Stimulated activated CD8-positive, alpha-beta memory T cell treated with anti-CD3 and anti-CD28 coated beads, Interleukin-15, amount 100 ng/mL, for 4 hours (primary cell): Measurements from ENCODE around the gene GNG4.
"Not testable (repeated sequence)": the region's sequence is repeated elsewhere in the genome, so short reads cannot be mapped to it uniquely, and the experiment has no call there.

Experiments
- DNase-seq, 2 donors: peaks; one replicate each; pipeline ENCODE4 v3.0.0-alpha.2; 2020; ENCODE audit warnings: low read depth in 2 of 2

Gene GNG4

DNA sequence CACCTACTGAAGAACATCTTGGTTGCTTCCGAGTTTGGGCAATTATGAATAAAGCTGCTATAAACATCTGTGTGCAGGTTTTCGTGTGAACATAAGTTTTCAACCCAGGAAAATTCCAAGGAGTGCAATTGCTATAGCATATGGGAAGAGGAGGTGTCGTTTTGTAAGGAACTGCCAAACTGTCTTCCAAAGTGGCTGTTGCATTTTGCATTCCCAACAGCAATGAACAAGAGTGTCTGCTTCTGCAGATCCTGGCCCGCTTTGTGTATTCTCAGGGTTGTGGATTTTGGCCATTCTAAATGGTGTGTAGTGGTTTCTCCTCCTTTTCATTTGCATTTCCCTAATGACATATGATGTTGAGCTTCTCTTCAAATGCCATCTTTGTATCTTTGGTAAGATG is 23.8 kb downstream of the GNG4 start:
- no peak for DNase-seq

DNA sequence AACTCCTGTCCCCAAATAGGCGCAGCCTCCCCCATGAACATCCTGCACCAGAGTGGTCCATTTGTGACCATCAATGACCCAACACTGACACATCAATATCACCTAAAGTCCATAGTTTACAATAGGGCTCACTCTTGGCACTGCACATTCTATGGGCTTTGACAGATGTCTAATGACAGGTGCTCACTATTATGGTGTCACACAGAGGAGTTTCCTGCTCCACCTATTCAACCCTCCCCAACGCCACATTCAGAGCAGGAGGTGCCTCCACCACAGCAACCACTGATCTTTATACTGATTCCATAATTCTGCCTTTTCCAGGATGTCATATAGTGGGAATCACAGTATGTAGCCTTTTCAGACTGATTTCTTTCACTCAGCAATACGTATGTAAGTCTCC is 24.2 kb downstream of the GNG4 start:
- no peak for DNase-seq

DNA sequence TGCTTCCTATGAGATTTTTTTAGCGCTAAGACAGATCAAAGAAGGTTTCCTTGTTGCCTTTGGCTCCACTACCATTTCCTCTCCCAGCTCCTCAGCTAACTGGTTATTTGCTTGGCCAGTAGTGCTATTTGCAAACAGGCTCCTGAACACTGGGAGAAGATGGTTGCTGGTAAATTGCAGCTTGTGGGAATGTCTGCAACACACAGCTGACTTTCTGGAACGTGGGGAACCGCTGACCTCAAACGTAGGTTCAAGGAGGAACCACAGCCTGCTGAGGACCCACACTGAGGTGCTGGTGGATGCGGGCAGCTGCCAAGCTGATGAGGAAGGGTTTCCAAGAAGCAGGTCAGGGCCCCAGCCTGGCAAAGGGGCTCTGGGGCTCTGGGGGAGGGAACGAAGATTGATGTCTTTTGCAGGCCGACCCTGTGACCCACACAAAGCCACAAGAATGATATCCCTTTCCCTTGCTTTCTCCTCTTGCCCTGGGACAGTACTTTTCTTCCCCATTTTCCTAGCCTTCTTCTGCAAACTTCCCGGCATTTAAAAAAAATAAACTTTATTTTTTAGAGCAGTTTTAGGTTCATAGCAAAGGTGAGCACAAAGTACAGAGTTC is 24.8 kb downstream of the GNG4 start:
- no peak for DNase-seq

DNA sequence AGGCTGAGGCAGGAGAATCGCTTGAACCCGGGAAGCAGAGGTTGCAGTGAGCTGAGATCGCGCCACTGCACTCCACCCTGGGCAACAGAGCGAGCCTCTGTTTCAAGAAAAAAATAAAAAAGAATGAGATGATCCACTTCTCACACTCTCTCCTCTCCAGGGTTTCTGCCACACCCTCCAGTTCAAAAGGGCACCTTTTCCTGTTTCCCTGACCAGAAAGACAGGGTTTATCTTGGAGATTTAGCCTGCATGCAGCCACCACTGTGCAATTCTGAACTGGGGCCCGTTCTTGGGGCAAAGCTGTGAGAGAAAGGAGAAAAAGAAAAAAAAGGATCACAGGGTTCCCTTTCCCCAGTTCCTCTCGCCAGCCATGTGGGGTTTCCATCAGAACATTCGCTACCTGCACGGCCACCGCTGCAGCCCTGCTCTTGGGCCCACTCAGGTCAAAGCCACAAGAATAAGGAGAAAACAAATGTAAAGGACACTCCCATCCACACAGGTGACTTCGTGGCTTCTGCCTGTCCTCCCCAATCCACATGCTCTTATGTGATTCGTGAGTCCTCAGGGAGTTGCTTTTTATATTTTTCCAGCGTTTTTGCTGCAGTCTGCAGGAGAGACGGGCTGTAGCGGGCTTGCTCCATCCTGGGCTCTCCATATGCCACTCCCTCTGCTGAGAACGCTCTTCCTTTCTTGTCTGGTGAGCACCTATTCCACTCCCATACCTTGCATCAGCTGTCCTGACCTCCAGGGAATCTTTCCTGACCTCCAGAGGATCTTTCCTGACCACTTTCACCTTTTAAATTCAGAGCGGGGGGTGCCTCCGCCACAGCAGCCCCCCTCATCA is 26.4 kb downstream of the GNG4 start:
- DNase-seq: no peak

DNA sequence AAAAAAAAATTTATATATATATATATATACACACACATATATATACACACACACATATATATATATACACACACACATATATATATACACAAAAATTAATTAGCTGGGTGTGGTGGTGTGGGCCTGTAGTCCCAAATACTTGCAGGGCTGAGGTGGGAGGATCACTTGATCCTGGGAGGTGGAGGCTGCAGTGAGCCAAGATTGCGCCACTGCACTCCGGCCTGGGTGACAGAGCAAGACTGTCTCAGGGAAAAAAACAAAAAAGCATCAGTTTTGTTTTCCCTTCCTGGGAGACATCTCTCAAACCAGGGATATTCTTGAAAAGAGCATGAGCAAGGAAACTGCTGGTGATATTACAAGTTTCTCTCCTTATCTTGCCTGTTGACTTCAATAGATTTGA is 30.4 kb downstream of the GNG4 start:
- DNase-seq: not testable (repeated sequence)

DNA sequence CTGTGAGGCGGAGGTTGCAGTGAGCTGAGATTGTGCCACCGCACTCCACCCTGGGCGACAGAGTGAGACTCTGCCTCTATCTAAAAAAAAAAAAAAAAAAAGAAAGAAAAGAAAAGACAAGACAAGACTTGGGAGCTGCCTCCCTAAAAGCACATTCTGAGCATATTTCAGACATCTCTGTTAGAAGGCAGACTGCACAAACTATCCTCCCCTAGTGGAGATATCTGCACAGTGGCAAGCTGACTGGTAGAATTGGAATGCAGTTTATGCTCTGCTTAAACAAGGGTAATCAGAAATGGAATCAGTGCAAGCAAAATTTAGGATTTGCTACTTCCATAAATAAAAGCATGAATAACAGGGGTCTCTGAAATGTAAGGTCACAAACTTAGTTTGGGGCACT is 31.8 kb downstream of the GNG4 start:
- no peak for DNase-seq

DNA sequence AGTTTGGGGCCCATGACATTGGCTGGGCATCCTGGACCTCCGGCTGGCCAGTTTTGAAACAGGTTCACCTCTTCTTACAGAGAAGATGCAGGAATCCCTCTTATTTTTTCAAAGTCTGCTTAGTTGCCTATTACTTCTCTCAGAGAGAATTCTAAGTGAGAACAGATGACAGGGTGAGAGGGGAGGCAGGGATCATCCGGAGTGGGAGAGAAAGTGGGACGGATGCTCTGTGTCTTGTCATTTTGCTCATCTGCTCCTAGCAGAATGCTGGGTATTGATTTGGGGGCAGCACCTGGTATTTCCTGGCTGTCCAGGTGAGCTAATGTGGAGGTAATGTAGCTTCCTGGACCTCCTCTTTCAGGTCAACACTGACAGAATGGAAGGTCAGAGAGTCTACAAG is 32.4 kb downstream of the GNG4 start:
- DNase-seq: no peak

DNA sequence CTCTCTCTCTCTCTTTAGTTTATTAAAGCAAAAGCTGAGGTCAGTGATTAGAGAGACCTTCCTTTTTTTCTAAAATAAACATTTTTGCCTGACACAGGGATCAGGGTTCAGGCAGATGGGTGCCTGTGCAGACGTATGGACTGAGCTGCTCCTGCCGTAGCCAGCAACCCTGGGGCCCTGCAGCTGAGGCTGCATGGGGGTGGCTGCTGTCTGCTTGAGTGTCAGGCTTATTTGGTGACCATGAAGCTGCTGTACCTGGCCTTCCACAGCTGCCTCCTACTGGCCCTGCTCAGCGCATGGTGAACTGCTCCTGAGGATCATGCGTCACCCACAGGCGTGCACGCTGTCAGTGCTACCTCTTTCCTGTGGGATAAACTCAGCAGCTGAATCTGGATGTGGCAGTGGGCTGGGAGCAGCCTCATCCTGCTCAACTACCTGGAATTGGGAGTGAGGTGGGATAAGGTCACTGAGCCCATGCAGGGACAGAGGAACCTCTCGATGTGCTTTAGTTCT is 35.1 kb downstream of the GNG4 start:
- DNase-seq: no peak

DNA sequence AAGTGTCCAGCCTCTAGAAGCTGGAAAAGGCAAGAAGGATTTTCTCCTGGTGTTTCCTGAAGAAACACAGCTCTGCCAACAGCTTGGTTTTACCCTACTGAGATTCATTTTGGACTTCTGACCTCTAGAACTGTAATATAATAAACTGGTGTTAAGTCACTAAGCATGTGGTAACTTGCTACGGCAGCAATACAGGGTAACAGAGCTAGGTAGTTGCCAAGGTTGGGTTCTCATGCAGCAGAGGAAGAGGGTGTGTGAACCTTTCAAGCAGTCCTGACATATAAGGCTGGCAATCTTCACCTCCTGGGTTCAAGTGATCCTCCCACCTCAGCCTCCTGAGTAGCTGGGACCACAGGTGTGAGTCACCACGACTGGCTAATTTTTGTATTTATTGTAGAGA is 36.0 kb downstream of the GNG4 start:
- DNase-seq: no peak

DNA sequence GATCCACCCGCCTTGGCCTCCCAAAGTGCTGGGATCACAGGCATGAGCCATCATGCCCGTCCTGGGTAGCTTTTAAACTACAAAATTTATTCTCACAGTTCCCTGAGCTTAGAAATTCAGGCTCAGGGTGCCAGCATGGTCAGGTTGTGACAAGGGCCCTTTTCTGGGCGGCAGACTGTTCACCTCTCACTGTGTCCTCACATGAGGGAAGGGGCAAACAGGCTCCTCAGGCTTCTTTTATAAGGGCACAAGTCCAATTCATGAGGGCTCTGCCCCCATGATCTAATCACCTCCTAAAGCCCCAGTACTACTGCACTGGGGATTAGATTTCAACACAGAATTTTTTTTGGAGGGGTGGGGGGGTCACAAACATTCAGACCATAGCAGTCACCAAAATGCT is 36.8 kb downstream of the GNG4 start:
- DNase-seq: no peak

DNA sequence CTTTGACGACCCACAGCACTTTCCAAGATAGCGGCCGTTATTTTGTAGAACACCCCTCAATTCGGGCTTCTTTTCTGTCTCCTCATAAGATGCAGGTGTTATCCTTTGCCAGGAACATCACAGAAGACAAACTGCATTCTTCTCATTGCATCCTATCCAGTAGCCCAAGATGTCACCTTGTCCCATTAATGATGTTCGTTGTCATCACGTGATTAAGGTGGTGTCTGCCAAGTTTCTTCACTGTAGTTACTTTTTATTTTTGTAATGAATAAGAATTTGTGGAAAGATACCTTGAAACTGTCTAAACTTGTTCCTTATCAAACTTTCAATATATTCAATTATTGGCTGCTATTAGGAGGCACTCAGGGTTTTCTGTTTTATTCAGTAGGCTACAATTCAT is 39.4 kb downstream of the GNG4 start:
- no peak for DNase-seq

DNA sequence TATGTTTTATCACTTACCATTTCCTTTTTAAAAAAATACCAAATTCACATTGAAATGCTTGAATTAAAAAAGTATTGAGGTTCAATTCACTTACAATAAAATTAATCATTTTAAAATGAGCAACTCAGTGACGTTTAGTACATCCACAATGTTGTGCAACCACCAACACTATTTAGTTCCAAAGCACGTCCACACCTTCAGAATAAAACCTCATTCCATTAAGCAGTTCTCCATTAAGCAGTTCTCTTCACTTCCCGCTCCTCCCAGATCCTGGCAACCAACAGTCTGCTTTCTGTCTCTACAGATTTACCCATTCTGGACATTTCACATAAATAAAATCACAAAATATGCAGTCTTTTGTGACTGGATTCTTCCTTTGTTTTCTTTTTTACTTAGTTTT is 41.3 kb downstream of the GNG4 start:
- DNase-seq: no peak

DNA sequence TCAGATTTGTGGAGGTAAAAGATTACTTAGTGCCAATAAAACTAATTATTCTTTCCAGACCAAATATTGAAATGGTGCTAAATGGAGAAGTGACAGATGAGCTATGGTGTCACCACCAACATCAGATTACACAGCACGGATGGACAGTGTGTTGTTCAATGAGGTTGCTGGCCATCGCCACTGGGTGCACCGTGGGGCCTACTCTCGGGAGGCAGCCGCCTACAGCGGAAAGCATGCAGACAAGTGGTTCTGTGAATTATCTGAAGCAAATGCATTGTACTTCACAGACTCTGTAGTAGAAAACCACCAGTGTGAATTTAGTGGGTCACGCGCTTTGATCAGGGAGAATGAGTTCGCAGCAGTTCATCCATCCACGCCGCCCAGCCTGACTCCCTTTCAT is 42.3 kb downstream of the GNG4 start:
- DNase-seq: no peak

DNA sequence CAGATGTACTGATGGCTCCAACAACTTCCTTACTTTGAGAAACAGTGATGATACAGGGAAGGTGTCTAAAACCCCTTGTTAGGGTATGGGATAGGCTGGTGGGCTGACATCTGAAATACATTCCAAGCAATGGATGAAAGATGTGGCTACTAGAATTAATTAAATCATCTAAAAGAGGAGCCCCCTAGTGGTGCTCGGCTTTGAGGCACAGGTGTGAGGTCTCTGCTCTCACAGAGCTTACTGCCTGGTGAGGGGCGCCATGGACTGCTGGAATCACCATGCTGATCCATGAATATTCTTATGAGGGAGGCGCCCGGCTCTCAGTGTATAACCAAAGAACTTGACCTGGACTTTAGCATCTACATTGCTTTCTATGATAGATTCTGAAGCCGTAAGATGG is 48.5 kb downstream of the GNG4 start:
- no peak for DNase-seq

DNA sequence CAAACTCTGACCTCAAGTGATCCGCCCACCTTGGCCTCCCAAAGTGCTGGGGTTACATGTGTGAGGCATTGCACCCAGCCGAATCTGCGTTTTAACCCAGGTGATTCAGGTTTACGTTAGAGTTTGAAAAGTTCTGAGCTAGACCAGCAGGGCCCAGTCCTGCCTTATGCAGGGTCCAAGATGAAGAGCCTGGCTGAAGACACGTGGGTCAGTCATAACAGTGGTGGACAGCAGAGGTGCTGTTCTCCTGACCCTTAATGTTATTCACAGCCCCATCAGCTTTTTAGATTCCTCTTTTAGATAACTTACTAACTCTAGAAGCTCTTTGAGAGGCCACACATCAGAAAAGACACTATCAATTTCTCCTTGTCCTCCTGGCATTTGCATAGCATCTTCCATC is 50.0 kb downstream of the GNG4 start:
- no peak for DNase-seq

DNA sequence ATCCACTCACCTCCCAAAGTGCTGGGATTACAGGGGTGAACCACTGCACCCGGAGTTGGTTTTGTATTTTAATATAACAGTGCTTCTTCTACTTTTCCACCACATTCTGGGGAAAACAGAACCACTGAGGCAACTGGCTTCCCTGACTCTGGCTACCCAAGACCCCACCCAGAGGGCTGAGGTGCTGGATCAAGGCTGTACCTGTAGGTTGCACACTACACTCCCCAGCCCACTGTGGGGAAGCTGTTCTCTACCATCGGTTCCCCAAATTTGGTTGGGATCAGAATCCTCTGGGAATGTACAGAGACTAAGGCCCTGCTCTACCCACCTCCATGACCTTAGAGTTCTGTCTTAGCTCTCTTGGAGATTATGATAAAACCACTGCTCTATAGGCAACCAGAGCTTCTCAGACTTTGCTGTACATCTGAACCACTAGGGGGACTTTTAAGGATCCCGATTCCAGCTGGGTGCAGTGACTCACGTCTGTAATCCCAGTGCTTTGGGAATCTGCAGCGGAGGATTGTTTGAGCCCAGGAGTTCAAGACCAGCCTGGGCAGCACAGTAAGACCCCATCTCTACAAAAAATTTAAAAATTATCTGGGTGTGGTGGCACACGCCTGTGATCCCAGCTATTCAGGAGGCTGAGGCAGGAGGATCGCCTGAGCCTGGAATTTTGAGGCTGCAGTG is 51.6 kb downstream of the GNG4 start:
- no peak for DNase-seq

DNA sequence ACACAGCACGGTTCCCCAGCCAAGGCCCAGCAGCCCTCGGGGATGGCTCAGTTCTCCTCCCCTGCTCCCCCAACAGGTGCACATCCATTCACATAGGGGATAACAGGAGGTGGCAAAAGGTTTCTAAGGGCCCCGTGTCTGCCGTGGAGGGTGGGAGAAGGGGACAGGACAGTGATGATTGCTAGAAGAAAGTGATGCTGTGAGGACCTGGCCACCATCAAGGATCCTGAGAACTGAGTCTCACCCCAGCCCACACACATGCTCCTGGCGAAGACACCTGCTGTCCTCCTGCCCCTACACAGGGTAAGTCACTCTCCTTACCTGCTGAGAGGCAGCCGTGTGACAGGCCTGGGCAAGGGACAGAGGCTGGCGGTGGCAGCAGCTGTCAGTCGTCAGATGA is 54.5 kb downstream of the GNG4 start:
- DNase-seq: no peak

DNA sequence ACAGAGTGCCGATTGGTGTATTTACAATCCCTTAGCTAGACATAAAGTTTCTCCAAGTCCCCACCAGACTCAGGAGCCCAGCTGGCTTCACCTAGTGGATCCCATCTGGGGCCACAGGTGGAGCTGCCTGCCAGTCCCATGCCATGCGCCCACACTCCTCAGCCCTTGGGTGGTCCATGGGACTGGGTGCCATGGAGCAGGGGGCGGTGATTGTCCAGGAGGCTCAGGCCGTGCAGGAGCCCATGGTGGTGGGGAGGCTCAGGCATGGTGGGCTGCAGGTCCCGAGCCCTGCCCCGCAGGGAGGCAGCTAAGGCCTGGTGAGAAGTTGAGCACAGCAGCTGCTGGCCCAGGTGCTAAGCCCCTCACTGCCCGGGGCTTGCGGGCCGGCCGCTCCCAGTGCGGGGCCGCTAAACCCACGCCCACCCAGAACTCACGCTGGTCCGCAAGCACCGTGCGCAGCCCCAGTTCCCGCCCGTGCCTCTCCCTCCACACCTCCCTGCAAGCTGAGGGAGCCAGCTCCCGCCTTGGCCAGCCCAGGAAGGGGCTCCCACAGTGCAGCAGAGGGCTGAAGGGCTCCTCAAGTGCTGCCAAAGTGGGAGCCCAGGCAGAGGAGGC is 55.2 kb downstream of the GNG4 start:
- not testable (repeated sequence) for DNase-seq

DNA sequence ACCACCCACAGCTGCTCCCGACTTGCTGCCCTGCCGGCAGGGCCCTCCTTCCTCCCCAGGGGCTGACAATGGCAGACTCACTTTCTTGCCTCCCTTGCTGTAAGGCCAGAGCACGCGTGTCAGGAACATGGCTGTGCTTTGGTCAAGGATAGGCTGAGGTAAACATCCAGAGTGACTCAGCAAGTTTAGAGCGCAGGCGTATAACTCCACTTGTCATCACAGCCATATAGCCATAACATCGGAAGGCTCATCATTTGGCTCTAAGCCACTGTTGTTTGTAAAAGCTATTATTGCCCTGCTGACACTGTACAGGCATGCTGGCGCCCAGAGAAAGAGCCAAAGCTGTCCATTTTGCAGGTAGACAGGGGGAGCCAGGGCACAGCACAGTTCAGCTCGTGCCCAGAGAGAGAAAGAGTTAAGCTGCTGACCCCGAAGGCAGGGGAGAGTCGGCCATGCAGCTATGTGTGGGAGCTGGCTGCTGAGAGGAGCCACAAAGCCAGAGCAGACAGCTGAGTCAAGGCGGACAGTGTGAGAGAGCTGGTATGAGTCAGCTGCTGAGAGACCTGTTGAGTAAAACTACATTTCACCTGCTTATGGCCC is 60.6 kb downstream of the GNG4 start:
- DNase-seq: no peak

DNA sequence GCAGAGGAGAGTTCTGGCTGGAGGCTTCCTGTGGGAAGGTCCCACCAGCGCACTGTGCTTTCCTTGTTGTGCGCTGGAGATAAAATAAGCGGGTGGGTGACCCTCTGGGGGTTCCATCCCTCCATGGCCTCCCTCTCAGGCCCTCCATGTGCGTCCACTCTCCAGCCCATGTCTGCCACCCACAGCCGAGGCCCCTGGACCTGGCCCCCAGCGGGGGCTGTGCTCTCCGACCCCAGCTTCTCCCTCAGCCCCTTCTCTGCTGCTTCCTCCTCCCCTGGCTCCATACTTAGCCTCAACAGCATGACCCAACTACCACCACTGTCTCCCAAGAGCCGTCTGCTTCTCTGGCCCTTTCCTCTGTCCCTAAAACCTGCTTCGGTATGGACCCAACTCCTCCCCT is 61.4 kb downstream of the GNG4 start:
- no peak for DNase-seq

DNA sequence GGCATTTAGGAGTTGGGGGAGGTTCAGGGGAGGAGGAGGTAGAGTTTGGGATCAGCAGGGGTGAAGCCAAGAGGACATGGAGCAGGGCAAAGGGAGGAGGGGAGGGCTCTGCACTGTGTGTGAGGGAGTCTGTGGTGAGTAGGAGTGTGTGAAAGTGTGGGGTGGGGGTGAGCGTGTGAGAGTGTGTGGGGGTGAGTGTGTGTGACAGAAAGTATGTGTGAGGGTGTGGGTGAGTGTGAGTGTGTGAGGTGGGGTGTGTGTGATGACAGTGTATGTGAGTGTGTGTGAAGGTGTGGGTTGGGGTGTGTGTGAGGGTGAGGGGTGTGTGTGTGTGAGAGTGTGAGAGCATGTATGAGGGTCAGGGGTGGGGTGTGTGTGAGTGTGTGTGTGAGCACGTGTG is 62.6 kb downstream of the GNG4 start:
- no peak for DNase-seq

DNA sequence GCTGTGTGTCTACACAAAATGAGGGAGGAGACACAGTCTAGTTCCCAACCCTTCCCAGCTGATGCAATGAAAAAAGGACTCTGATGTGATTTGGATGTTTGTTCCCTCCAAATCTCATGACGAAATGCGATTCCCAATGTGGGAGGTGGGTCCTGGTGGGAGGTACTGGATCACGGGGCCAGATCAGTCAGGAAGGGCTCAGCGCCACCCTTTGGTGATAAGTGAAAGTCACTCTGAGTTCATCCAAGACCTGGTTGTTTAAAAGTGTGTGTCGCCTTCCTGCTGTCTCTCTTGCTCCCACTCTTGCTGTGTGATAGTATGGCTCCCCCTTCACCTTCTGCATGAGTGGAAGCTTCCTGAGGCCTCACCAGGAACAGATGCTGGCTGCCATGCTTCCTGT is 63.2 kb downstream of the GNG4 start:
- no peak for DNase-seq
